Mesenteric fat pad (tissue), 1 donor: ENCODE results near the gene ZNF277. TPM values are rescaled to one million over a fixed set of nuclear protein-coding genes. Genes with fewer than 3 reads are reported as not detected.

Source experiments
- DNase-seq: peaks from one replicate; pipeline ENCODE4 v3.0.0-alpha.2; 2020; ENCODE audit warnings: low spot score
- total RNA-seq: library from RNA; stranded (reverse); fragmentation: NEBNext Ultra II Directional; extraction: Animal tissue kit (Norgen Biotek cat#: 25700); gene quantifications from one replicate; pipeline ENCODE4 v1.2.1, GENCODE V29; 2021
- donor health status: DM: yes; HTN: yes; CAD: no.

ZNF277 gene
- total RNA-seq, 1 donor from 2014 or later, result 10.6 TPM

DNA sequence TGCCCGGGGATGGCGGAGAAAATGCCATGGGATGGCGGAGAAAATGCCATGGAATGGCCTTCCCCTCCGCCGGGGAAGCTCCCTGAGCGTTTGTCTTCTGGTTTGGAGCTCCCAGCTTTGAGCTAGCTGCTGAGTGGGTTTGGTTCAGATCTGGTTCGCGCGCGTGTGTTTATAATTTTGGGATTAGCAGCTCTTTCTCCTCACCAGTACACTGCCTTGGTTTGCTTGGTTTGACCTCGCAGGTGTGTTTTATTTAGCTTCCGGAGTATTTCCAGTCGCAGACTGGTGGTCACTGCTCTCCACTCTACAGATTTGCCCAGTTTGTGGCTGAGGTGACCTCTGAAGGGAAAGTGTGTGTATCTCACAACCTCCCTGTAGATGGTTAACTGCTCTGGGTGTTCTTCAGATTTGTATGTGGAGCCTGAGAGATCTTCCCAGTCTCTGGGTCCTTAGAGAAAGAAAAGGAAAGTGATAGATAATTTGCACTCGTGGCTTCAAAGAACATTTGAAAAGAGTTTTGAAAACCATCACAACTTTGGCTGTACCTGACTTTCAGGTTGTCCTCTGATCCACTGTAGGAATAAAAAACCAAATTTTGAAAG is 597 bp downstream of the ZNF277 start:
- no peak for DNase-seq

DNA sequence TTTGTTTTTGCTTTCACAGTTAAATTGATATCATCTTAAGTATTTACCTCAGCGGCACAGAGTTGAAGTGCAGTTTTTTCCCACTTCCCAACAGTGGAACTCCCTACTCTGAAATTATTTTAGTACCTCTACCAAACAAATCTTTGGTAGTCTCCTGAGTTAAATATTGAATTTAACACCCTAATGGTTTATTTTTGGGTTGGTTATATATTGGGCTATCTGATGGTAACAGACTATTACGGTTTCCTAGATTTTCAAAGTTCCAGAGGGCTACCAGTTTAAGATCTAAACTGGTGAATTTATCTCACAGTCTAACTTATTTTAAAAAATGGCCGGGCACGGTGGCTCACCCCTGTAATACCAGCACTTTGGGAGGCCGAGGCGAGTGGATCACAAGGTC is 1.3 kb downstream of the ZNF277 start:
- no peak for DNase-seq

DNA sequence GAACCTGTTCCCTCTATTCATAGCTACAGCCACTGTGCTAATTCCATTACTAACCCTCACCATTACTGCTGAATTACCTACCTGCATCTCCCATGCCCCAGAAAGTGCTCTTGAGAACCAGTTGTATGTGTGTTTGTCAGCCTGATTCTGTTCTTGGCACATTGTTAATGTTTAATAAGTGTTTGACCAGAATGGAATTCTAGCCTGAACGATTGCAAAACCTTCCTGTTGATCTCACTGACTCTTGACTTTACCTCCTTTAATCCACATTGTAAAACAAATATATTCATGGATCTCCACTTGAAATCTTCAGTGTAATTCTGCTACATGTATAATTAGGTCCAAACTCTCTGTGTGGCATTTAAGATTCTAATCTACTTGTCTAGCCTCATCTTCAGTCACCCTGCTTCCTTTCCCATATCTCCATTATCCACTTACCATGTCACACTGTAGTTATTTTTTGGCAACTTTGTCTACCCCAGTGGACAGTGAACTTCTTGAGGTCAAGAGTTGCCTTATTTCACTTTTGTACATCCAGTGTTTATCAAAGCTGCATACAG is 4.9 kb downstream of the ZNF277 start:
- no peak for DNase-seq

DNA sequence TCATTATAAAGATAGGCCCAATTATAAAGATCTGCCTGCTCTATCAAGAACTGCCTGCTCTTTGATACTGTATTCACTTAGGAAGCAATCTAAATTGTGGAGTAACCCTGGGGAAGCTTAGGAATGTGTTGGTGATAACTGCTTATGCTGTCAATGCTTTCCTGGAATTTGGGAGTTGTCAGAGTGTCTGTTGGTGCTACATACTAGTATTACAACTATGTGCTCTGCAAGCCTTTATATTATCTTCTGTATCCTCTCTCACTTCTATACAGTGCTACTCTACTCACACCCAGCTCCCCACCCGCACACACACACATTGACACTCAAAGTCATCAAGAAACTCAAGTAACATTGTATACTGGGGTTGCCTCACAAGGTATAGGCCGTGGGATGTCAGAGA is 6.1 kb downstream of the ZNF277 start:
- no peak for DNase-seq

DNA sequence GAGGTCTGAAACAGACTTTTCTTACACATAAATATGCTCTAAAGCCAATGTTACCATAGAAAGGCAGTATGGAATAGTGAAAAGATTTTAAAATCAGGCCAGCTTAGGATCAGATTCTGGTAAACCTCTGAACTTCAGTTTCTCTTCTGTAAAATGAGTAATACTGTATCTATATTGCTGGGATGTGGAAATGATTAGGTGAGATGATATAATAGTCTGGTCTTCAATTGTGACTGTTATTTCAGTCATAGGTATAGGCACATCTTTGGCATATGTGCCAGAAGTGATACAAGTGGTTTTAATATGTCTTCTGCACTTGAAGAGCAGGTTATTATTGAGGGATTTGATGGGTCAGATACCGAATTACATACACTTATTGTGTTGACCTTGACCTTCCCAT is 7.2 kb downstream of the ZNF277 start:
- no peak for DNase-seq

DNA sequence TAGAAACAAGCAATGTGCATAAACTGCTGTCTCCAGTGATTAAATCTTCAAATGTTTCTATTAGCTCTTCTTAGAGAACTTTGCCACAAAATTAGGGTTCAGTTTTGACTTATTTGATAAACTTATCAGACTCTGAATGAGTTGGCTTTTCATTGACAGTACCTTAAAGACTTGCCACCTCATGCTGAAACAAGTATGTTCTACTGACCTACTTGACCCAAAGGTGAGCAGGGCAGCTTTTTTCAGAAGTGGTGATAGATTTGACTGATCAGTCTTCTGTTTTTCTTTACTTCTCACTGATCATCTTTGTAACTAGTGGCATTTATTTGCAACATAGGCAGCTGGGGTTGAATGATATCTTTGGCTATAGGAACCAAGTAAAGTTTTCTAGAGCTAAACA is 7.8 kb downstream of the ZNF277 start:
- DNase-seq, result no peak

DNA sequence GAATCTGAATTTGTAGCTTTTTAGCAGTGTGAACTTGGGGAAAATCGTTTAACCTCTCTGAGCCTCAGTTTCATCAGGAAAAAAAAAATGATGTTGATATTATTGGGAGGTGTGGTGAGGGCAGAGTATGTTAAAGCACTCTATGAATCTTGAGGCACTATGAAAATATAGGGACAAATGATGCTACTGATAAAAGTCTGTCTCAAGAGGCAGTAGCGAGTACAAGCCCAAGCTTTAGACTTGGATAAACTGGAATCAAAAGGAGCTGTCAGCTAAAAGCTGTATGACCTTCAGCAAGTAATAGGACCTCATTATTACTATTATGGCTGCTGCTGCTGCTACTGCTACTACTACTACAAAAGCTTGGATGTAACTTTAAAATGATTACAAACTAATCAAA is 8.4 kb downstream of the ZNF277 start:
- no peak for DNase-seq

DNA sequence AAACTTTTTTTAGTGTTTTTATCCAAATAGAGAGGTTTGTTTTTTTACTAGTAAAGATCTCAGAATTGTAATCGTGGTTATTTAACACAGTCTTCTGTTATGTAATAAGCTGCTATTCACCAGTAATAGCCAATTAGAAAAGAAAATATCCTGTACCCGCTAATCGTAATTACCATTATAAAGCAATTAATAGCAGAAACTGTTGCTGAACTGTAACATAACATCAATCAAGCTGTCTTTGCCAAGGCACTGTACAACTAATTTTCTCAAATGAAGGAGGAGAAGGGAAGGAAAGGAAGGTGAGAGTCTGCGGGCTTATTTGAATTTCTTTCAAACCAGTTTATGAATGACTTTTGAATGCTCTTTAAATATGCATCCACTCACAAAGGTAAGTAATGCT is 9.3 kb downstream of the ZNF277 start:
- no peak for DNase-seq

DNA sequence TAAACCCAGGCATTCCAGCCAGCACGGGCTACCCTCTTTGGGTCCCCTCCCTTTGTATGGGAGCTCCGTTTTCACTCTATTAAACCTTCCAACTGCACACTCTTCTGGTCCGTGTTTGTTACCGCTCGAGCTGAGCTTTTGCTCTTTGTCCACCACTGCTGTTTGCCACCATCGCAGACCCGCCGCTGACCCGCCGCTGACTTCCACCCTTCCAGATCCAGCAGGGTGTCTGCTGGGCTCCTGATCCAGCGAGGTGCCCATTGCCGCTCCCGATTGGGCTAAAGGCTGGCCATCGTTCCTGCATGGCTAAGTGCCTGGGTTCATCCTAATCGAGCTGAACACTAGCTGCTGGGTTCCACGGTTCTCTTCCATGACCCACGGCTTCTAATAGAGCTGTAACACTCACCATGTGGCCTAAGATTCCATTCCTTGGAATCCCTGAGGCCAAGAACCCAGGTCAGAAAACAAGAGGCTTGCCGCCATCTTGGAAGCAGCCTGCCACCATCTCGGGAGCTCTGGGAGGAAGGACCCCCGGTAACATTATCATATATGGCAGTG is 14.5 kb downstream of the ZNF277 start:
- no peak for DNase-seq

DNA sequence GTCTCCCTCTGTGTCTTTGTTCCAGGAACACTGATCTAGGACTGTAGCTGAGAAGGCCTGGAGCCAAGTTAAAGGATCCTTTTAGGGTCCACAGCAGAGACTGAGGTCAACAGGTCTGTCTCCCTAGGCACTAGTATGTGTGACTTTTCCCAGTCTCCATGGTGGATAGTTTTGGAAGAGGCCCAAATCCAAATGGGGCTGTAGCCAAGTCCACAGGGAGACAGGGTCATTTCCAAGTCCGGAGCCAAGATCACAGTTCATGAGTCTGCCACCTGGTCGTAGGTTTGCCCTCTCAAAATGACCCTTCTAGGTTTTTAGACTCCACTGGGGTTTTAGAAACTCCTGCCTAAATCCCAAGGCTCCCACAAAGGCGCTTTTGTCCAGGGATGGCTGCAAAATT is 16.8 kb downstream of the ZNF277 start:
- DNase-seq, result no peak

DNA sequence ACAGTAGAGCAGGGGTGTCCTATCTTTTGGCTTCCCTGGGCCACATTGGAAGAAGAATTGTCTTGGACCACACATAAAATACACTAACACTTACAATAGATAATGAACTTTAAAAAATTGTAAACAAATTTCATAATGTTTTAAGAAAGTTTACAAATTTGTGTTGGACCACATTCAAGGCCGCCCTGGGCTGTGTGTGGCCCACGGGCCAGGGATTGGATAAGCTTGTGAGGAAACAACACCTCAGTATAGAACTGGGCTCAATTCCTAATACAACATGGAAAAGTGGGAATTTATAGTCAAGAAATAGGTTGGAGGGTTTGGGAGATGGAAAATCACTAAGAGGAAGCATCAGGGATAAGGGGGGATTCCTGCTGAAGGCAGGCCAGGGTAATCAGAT is 17.7 kb downstream of the ZNF277 start:
- no peak for DNase-seq

DNA sequence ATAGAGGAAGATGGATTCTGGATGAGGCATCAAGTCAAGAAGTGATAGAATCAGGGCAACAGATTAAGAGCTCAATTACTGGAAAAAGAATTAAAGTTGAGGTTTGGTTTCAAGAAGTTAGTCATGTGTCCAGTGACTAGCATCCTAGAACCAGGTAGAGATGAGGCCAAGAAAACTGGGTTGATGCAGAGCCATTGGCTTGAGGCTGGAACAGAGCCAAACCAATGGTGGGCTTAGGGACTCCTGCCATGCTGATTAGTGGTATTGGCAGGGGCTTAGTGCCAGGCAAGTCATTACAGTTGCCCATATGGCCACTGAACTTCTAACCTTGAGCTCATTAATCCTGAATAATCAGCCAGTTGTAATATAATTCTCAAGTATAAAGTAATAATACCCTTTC is 18.5 kb downstream of the ZNF277 start:
- no peak for DNase-seq

DNA sequence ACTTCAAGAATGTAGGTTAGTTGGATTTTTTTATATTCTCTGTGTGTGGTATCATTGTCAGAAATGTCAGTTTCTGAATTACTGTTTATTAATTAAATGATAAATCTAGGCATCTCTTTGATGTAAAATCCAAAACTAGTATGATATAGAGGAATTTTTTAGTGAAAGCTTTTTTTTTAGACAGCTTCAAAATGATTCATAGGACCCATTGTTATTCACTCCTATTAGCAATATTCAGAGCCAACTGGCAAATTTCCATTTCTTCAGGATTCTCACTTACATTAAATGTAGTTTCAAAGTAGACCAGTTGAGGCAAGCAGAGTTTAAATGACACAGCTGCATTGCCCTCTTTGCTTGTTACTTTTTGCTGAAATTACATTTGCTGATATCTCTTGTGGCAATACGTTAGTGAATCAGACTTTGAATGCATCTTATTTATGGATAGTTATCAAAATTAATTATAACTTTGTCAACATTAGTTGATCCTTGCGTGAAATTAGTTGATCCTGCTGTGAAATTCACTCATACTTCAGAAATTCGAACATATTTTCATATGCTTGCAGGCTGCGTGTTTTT is 20.3 kb downstream of the ZNF277 start:
- no peak for DNase-seq

DNA sequence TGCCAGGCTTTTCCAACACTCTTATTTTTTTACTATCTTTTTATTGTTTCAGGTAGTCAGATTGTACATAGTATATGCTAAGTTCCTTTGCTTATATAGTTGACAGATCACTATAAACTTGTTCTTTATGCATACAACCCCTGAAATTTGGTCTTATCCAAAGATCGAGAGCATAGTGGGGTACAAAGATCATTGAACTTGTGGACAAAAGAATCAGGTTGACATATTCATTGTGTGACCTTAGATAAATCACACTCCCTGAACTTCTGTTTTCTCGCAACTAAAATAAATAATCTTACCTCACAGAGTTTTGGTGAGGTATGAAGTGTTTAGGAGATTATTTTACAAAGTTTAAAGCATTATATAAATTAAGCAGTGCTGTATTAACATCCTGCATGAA is 22.1 kb downstream of the ZNF277 start:
- DNase-seq, result no peak

DNA sequence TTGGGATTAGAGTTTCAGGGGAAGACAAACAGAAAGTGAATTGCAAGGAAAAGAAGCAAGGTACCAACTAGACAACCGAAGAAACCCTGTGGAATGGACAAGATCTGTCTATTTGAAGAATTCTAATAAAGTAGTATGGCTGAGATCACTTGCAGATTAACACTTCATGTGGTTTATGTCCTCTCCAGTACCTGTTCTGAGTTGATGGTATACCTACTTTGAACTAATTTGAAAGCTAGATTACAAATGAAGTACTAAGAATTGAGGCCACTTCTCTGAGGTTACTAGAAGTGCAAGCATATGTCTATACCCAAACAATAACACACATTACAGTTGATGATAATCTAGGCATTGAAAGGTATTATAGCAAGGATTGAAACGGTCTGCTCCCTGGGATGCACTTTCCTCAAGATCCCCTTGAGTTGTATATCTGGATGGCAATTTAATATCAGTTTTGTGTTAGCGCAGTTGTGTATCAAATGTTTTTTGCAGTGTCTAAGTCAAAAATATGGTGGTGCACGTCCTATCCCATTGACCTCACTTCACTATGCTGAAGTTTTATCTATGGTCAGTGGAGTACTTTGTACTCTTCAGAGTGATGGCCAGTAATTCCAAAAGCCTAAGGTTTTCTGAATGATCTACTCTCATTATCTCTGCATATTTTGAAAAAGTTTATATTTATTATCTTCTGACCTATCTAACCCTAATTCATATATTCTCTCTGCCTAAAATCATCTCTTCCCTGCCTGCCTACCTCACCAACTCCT is 25.9 kb downstream of the ZNF277 start:
- no peak for DNase-seq

DNA sequence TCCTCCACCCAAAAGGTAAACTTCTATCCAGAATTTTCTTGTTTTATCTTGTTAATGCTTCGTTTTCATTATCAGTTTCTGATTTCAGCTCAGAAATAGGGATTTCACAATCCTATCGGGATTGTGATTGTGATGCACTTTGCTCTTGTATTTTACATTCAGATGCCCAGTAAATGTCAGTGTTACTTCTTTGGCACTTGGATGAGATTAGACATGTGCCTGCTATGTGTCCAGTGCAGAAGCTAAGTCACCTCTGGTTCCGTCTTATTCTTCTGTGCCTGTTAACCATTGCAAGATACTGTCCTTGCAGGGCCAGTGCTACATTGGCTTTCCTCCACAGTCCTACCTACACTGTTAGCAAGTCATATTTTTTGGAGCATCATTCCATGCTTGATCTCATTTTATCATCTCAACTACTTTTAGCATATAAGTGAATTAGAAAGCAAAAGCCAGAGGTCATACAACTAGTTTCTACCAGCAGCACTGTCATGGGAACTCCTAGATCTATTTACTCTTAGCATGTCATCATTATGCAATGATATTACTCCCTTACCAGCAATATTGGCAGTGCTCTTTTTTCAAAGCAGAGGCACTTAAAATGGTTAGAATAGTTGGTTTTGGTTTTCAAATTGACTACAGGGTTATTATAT is 26.7 kb downstream of the ZNF277 start:
- DNase-seq, result no peak

DNA sequence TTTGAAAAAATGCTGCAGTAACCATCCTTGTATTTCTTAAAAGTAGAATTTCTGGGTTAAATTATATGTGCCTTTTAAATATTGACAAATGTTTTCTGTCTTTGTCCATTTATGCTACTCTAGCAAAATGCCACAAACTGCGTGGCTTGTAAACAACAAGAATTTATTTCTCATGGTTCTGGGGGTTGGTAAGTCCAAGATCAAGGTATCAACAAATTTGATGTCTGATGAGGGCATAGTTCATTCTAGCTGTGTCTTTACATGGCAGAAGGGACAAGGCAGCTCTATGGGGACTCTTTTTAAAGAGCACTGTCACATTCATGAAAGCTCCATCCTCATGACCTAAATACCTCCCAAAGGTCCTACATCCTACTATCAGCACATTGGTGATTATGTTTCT is 27.7 kb downstream of the ZNF277 start:
- no peak for DNase-seq

DNA sequence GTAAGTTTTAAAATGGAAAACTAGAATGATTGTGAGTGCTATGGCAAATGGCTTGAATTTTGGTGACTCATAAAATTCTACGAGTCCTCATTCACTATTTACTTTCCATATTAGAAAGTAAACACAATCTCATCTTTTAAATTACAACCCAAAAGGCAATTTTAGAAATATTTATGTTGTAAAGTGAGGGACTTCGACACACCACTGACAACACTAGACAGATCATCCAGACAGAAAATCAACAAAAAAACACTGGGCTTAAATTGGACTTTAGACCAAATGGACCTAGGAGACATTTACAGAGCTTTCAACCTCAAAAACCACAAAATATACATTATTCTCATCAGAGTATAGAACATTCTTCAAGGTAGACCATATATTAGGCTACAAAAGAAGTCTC is 30.1 kb downstream of the ZNF277 start:
- no peak for DNase-seq

DNA sequence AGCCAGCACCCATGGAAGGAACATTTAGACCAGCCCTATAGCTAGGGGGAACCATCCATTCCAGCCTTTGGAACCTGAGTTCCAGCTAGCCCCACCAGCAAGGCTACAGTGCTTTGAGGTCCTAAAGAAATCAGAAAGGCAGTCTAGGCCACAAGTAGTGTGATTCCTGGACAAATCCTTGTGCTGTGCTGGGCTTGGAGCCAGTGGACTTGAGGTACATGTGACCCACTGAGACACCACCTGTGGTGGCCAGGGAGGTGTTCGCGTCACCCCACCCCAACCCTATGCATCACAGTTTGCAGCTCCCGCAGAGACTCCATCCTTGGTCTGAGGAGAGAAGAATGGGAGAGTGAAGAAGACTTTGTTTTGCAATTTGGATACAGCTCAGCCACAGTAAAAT is 31.8 kb downstream of the ZNF277 start:
- no peak for DNase-seq

DNA sequence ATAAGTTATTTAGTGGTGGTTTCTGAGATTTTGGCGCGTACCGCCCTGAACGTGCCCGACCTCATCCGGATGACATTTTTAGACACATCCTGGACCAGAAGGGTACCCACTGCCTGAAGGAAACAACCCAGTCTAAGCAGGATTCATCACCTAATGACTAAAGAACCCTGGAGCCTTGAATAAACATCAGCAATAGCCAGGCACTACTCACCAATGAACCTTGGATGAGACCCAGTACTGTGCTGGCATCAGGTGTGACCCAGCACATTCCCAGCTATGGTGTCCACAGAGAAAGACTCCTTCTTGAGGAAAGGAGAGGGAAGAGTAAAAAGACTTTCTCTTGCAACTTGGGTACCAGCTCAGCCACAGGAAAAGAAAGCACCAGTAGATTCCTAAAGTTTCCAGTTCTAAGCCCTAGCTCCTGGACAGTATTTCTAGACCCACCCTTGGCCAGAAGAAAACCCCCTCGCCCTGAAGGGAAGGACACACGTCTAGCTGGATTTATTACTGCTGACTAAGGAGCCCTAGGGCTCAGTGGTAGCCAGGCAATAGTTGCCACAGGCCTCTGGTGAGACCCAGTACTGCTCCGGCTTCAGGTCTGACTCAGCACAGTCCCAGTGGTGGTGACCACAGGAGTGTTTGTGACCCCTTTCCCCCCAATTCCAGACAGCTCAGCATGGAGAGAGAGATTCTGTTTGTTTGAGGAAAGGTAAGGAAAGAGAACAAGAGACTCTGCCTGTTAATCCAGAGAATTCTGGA is 32.5 kb downstream of the ZNF277 start:
- no peak for DNase-seq

DNA sequence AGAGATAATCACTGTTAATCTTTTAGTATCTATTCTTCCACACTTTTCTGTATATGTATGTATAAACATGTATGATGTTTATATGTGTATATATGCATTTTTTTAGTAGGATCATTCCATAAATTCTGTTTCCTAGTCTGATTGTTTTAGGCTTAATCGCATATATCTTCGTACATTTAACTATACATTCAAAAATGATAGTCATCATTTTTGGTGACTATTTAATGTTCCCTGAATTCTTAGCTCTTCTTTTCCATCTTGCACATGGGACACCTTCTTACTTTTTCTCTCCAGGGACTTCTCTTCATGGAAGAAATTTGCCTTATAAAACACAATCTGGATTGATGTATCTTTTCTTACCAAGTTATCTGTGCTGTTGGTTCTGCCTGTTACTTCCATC is 42.1 kb downstream of the ZNF277 start:
- no peak for DNase-seq
